Upper lobe of right lung (tissue), 1 donor: ENCODE data around the gene GALNT18. TPM values are rescaled to one million over a fixed set of nuclear protein-coding genes. Genes with fewer than 3 reads are reported as not detected.

Source experiments
- ATAC-seq: fragments of 200-7000 bp; cut with Tn5 transposase; one replicate; pipeline ENCODE4 v1.9.1; 2020; ENCODE audit warnings: mild to moderate bottlenecking, moderate library complexity
- DNase-seq: peaks from one replicate; pipeline ENCODE4 v3.0.0-alpha.2; 2020
- H3K27ac ChIP-seq: fragments of 200-600 bp; one replicate; pipeline ENCODE4 v1.8.0; 2022
- H3K27me3 ChIP-seq: fragments of 200-600 bp; one replicate; pipeline ENCODE4 v1.8.0; 2022; ENCODE audit warnings: mild to moderate bottlenecking
- H3K36me3 ChIP-seq: fragments of 200-600 bp; one replicate; pipeline ENCODE4 v1.8.0; 2022
- H3K4me1 ChIP-seq: fragments of 200-600 bp; one replicate; pipeline ENCODE4 v1.8.0; 2022
- H3K4me3 ChIP-seq: fragments of 200-600 bp; one replicate; pipeline ENCODE4 v1.8.0; 2022; ENCODE audit warnings: mild to moderate bottlenecking
- H3K9me3 ChIP-seq: fragments of 200-600 bp; one replicate; pipeline ENCODE4 v1.8.0; 2022
- CTCF ChIP-seq: fragments of 200-600 bp; IDR thresholded peaks from one replicate; pipeline ENCODE4 v1.8.0; 2022; ENCODE audit warnings: antibody characterized with exemption
- intact Hi-C: fragments of 100-400 bp; cut with DNase I; formaldehyde crosslinking; loops from one replicate; pipeline ENCODE4 v1.11.0; 2022
- total RNA-seq: library from RNA; stranded (reverse); fragmentation: NEBNext Ultra II Directional; extraction: Animal tissue kit (Norgen Biotek cat#: 25700); gene quantifications from one replicate; pipeline ENCODE4 v1.2.1, GENCODE V29; 2021
- donor health status: DM: no; HTN: yes; CAD: no; lungs with severe emphysema.

The GALNT18 gene
- total RNA-seq, 1 donor from 2014 or later = 55.5 TPM

GRCh38 chr11:11667056-11667455 lies 45.3 kb upstream of the GALNT18 start:
- DNase-seq (no peak), ATAC-seq (no peak)
- H3K27ac ChIP-seq = no peak overlapping the region
- no peaks in the 10 kb centered on the region for H3K27me3 ChIP-seq
- H3K36me3 ChIP-seq = no peaks in the 10 kb centered on the region
- H3K9me3 ChIP-seq = no peaks in the 10 kb centered on the region
- H3K4me1 ChIP-seq = no peaks in the 10 kb centered on the region
- H3K4me3 ChIP-seq = no peak overlapping the region
- TF ChIP-seq CTCF = no peak
- intact Hi-C loops = no loop called here

- ATAC-seq (no peak), DNase-seq (no peak)
- Histone ChIP-seq H3K36me3 (no peaks in the 10 kb centered on the region), H3K27me3 (no peaks in the 10 kb centered on the region), H3K4me1 (no peaks in the 10 kb centered on the region), H3K27ac (no peak overlapping the region), H3K4me3 (no peak overlapping the region), H3K9me3 (no peaks in the 10 kb centered on the region)
- intact Hi-C loops = no loop called here
- no peak for TF ChIP-seq CTCF
Observed at GRCh38 chr11:11665407-11665806, 43.6 kb upstream of the GALNT18 start.

GRCh38 chr11:11663907-11664306 lies 42.1 kb upstream of the GALNT18 start:
- no peak for TF ChIP-seq CTCF
- H3K27ac ChIP-seq = no peak overlapping the region
- no peaks in the 10 kb centered on the region for H3K27me3 ChIP-seq
- intact Hi-C loops = no loop called here
- no peaks in the 10 kb centered on the region for H3K9me3 ChIP-seq
- DNase-seq (no peak), ATAC-seq (no peak)
- no peaks in the 10 kb centered on the region for H3K4me1 ChIP-seq
- no peaks in the 10 kb centered on the region for H3K36me3 ChIP-seq
- no peak overlapping the region for H3K4me3 ChIP-seq

- intact Hi-C loops = no loop called here
- H3K4me1 ChIP-seq = peaks cover 2% of the 10 kb centered on the region
- no peaks in the 10 kb centered on the region for H3K27me3 ChIP-seq
- ATAC-seq (no peak), DNase-seq (no peak)
- H3K36me3 ChIP-seq = no peaks in the 10 kb centered on the region
- no peaks in the 10 kb centered on the region for H3K9me3 ChIP-seq
- no peak for TF ChIP-seq CTCF
- H3K4me3 ChIP-seq = no peak overlapping the region
- H3K27ac ChIP-seq = no peak overlapping the region
Observed at GRCh38 chr11:11662578-11662977, 40.8 kb upstream of the GALNT18 start.

- Histone ChIP-seq H3K27me3 (no peaks in the 10 kb centered on the region), H3K4me3 (no peak overlapping the region), H3K27ac (no peak overlapping the region), H3K9me3 (no peaks in the 10 kb centered on the region), H3K36me3 (no peaks in the 10 kb centered on the region), H3K4me1 (peaks cover 4% of the 10 kb centered on the region)
- intact Hi-C loops = no loop called here
- no peak for ATAC-seq
- no peak for TF ChIP-seq CTCF
- DNase-seq = no peak
Observed at GRCh38 chr11:11661326-11662040, 39.7 kb upstream of the GALNT18 start.

GRCh38 chr11:11660363-11660740 lies 38.5 kb upstream of the GALNT18 start:
- intact Hi-C loops = no loop called here
- Histone ChIP-seq H3K9me3 (no peaks in the 10 kb centered on the region), H3K4me1 (peaks cover 4% of the 10 kb centered on the region), H3K27me3 (no peaks in the 10 kb centered on the region), H3K36me3 (no peaks in the 10 kb centered on the region), H3K27ac (no peak overlapping the region), H3K4me3 (no peak overlapping the region)
- DNase-seq (no peak), ATAC-seq (no peak)
- TF ChIP-seq CTCF = no peak
